Psoas muscle (tissue), 8 donors: ENCODE results near the gene GNB4. TPM values are rescaled to one million over a fixed set of nuclear protein-coding genes. Genes with fewer than 3 reads are reported as not detected.

ENCODE experiments used
- ATAC-seq, 4 donors: fragments of 200-7000 bp; cut with Tn5 transposase; one replicate each; pipeline ENCODE4 v1.9.1; 2020; ENCODE audit warnings: moderate library complexity in 3 of 4, mild to moderate bottlenecking in 2 of 4
- DNase-seq, 2 donors: peaks; one replicate each; pipeline ENCODE4 v3.0.0-alpha.2; 2020
- H3K27ac ChIP-seq: fragments of 200-600 bp; one replicate; pipeline ENCODE4 v1.8.0; 2022
- H3K27me3 ChIP-seq, 3 donors: fragments of 200-600 bp in 1 of 3; one replicate each; pipeline versions ENCODE4 v1.6.1 to v1.8.0; 2013 to 2022; ENCODE audit warnings: low read length in 2 of 3, mild to moderate bottlenecking in 2 of 3, moderate library complexity in 1 of 3; ENCODE audit not compliant: insufficient read depth in 3 of 3
- H3K36me3 ChIP-seq, 2 donors: fragments of 200-600 bp in 1 of 2; one replicate each; pipeline versions ENCODE4 v1.6.1 to v1.8.0; 2013 to 2022; ENCODE audit warnings: low read depth in 1 of 2, mild to moderate bottlenecking in 1 of 2, moderate library complexity in 1 of 2; ENCODE audit not compliant: insufficient read depth in 1 of 2
- H3K4me1 ChIP-seq: fragments of 200-600 bp; one replicate; pipeline ENCODE4 v1.8.0; 2022
- H3K4me3 ChIP-seq: fragments of 200-600 bp; one replicate; pipeline ENCODE4 v1.8.0; 2022; ENCODE audit warnings: mild to moderate bottlenecking
- H3K9me3 ChIP-seq: fragments of 200-600 bp; one replicate; pipeline ENCODE4 v1.8.0; 2022
- CTCF ChIP-seq: fragments of 200-600 bp; IDR thresholded peaks from one replicate; pipeline ENCODE4 v1.8.0; 2022; ENCODE audit warnings: antibody characterized with exemption
- WGBS, 3 donors: extraction: QIAGEN DNeasy Blood & Tissue Kit; methylation state at CpG; one replicate each; pipeline versions ENCODE4 v1.1.6 to v1.1.7; 2013; 5-methylcytosine and 5-hydroxymethylcytosine counted together
- intact Hi-C, 2 donors: fragments of 100-400 bp; cut with DNase I; formaldehyde crosslinking; loops; one replicate each; pipeline versions ENCODE4 v1.11.0 to v1.14.2; 2022
- polyA plus RNA-seq, 3 donors: library from polyadenylated mRNA; stranded (reverse); fragments of 200-250 nt; gene quantifications; one replicate each; pipeline ENCODE4 v1.2.3, GENCODE V29; 2013
- total RNA-seq, 4 donors: library from RNA; stranded (reverse); fragmentation: NEBNext Ultra II Directional in 2 of 4; extraction: Animal tissue kit (Norgen Biotek cat#: 25700) in 2 of 4; gene quantifications; one replicate each; pipeline versions ENCODE4 v1.2.1 to v1.2.4, GENCODE V29; 2021 to 2023
- donor health status: healthy with polysubstance abuse.
- donor health status: DM: no; HTN: no; CAD: no; lungs with moderate emphysema.
- donor health status: Bipolar disorder and iron deficiency.
- donor health status: healthy.
- donor health status: DM: yes; HTN: yes; CAD: no.
- donor health status: DM: no; HTN: no; CAD: no.
- donor health status: DM: no; HTN: no; CAD: no.
- donor health status: DM: yes; HTN: yes; CAD: no.

The GNB4 gene
- total and polyA plus RNA-seq, 7 donors = 0.83 to 6.5 (median 2.9) TPM

DNA sequence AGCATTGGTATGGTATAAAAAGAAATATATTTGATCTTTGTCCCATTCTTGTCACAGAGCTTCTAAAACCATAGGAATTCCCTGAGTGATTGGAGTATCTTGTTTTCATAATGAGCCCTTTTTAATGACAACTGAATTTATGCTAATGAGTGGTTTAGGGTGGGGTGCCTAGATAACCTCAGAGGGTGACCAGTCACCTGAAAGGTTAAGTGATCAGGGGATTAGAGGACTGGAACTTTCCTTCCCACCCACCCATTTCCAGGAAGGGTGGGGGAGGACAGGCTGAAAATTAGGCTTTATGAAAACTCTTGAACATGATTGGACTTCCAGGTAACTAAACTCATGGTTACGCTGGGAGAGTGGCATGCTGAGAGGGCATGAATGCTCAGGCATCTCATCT is 95.3 kb downstream of the GNB4 start:
- Histone ChIP-seq H3K4me1 (no peaks in the 10 kb centered on the region), H3K36me3 (peaks cover 4 to 100% of the 10 kb centered on the region in 2 donors), H3K9me3 (no peaks in the 10 kb centered on the region), H3K27ac (no peak overlapping the region), H3K4me3 (no peak overlapping the region), H3K27me3 (no peaks in the 10 kb centered on the region)
- intact Hi-C loops = no loop called here
- whole genome bisulfite sequencing, 3 donors = 89 to 100% (median 97%) methylated on average over 1 of the region's 1 CpG
- TF ChIP-seq CTCF = no peak
- no peak for DNase-seq
- ATAC-seq = no peak

DNA sequence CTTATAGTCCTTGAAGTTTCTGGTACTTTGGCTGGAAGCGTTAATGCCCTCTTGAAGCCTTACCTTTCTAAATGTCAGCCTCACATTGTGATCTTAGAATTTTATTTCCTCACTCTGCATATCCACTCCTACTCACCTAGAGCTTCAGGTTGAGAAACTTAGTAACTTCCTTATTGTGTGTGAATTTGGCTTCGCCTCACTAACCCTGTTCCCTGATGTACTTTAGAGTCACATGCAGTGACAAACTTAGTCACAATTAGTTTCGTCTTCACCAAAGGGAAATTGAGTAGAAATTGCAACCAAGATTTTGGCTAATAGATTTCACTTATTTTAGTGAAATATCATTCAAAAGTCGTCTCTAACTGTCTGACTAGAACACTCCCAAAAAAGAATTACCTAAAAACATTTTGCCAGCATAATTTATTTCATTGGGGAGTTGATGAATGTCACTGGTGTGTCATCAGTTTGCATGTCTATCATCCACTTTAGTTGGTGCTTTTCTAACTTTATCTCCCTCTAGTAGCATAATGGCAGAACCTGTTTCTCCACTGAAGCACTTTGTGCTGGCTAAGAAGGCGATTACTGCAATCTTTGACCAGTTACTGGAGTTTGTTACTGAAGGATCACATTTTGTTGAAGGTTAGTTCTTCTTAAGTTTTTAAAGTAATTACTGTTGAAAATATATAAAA is 102.8 kb downstream of the GNB4 start:
- DNase-seq (no peak), ATAC-seq (no peak)
- H3K36me3 ChIP-seq = peaks cover 0 to 46% of the 10 kb centered on the region in 2 donors
- peak overlapping the region; percentile 88 for H3K27ac ChIP-seq
- H3K4me1 ChIP-seq = peaks cover 7% of the 10 kb centered on the region
- H3K4me3 ChIP-seq = peak overlapping the region; percentile 74
- no peaks in the 10 kb centered on the region for H3K27me3 ChIP-seq
- no peak for TF ChIP-seq CTCF
- WGBS, 3 donors = 32 to 36% (median 35%) methylated on average over 5 of the region's 5 CpGs
- intact Hi-C loops = loop anchor here in 1 of 2 donors (10.0 kb wide), 1 partner anchor 256 kb away; the partner anchor contains the start of genes MRPL47 and NDUFB5
- H3K9me3 ChIP-seq = no peaks in the 10 kb centered on the region

GRCh38 chr3:179347345-179348194 is 103.7 kb downstream of the GNB4 start, which contains the start of gene MFN1:
MFN1 (plus strand) TSS chr3:179347709; CDS start chr3:179348852, 1,143 bp downstream.
- peaks cover 7% of the 10 kb centered on the region for H3K4me1 ChIP-seq
- WGBS, 3 donors = 1% methylated on average over 50 to 63 of the region's 63 CpGs
- ATAC-seq = peak; percentile 99 to 100 (median 99)
- H3K36me3 ChIP-seq = peaks cover 0 to 37% of the 10 kb centered on the region in 2 donors
- H3K9me3 ChIP-seq = no peaks in the 10 kb centered on the region
- intact Hi-C loops = loop anchor here in 1 of 2 donors (2.0 to 10.0 kb wide), 2 partner anchors 25 to 257 kb away; partner anchors contain the start of genes MRPL47, NDUFB5 and ZNF639
- no peaks in the 10 kb centered on the region for H3K27me3 ChIP-seq
- peak within 1 kb of the TSS; percentile 88 for H3K27ac ChIP-seq
- peak within 1 kb of the TSS; percentile 74 for H3K4me3 ChIP-seq
- no peak for TF ChIP-seq CTCF
- peak; percentile 94 to 97 for DNase-seq

Other genes starting within 250 kb of the GNB4 start
- 1 to 10 TPM in 1 of 4 donors, under 1 TPM in 3; 0.44 to 1.6 (median 0.62) TPM for gene KCNMB3, start 200.4 kb downstream of the GNB4 start, total RNA-seq
- under 1 TPM; 0.65 to 0.85 (median 0.72) TPM for gene KCNMB3, start 200.4 kb downstream of the GNB4 start, polyA plus RNA-seq
- gene ZNF639, start 128.4 kb downstream of the GNB4 start, total RNA-seq = 10 to 100 TPM; 22.9 to 30.7 (median 27.9) TPM
- 10 to 100 TPM; 16.2 to 45.4 (median 25.8) TPM for gene ZNF639, start 128.4 kb downstream of the GNB4 start, polyA plus RNA-seq
- 10 to 100 TPM; 23.8 to 42.9 (median 36.3) TPM for gene MFN1, start 103.8 kb downstream of the GNB4 start, total RNA-seq
- gene MFN1, start 103.8 kb downstream of the GNB4 start, polyA plus RNA-seq = 10 to 100 TPM; 14.6 to 34.5 (median 18.9) TPM
- 10 to 100 TPM; 10.2 to 12.6 (median 11.0) TPM for gene ACTL6A, start 111.5 kb upstream of the GNB4 start, total RNA-seq
- 10 to 100 TPM; 13.5 to 22.5 (median 14.9) TPM for gene ACTL6A, start 111.5 kb upstream of the GNB4 start, polyA plus RNA-seq
- gene MRPL47, start 153.2 kb upstream of the GNB4 start, total RNA-seq = 10 to 100 TPM; 29.4 to 62.6 (median 38.8) TPM
- 100 to 1,000 TPM in 1 of 3 donors, 10 to 100 TPM in 2; 63.2 to 108 (median 87.5) TPM for gene MRPL47, start 153.2 kb upstream of the GNB4 start, polyA plus RNA-seq
- 100 to 1,000 TPM; 161 to 233 (median 206) TPM for gene NDUFB5, start 153.3 kb upstream of the GNB4 start, total RNA-seq
- gene NDUFB5, start 153.3 kb upstream of the GNB4 start, polyA plus RNA-seq = 100 to 1,000 TPM; 147 to 261 (median 181) TPM
- 100 to 1,000 TPM; 175 to 324 (median 269) TPM for gene USP13, start 201.6 kb upstream of the GNB4 start, total RNA-seq
- 10 to 100 TPM; 16.1 to 96.0 (median 86.2) TPM for gene USP13, start 201.6 kb upstream of the GNB4 start, polyA plus RNA-seq